ENCODE data around the gene ABRACL.

GRCh38 chr6:138987643-138988468 is 40.7 kb upstream of the ABRACL start, which contains the start of gene REPS1:
- no peak for TF ChIP-seq EZH2 (IDR thresholded peaks at IDR 0.05; ENCODE audit: low read depth, low read length, severe bottlenecking)
- TF ChIP-seq YY1 (IDR thresholded peaks at IDR 0.05; ENCODE audit: low read depth, low read length): peak; percentile 90
- peak; percentile 83 to 88 (median 84) for TF ChIP-seq CTCF (IDR thresholded peaks at IDR 0.05; ENCODE audit: control extremely low read depth in 1 of 3, insufficient read depth in 1 of 3, low read depth in 1 of 3, low read length in 3 of 3)
- peak; percentile 23 to 71 for TF ChIP-seq POLR2A (IDR thresholded peaks at IDR 0.05; ENCODE audit: control extremely low read depth in 1 of 2, low read depth in 2 of 2, low read length in 2 of 2)
- TF ChIP-seq JUND (IDR thresholded peaks at IDR 0.05; ENCODE audit: low read length): no peak
- TF ChIP-seq GABPA (IDR thresholded peaks at IDR 0.05; ENCODE audit: borderline replicate concordance, insufficient read depth, low read length): no peak
- TF ChIP-seq POLR2AphosphoS5 (IDR thresholded peaks at IDR 0.05; ENCODE audit: low read depth, low read length): peak; percentile 65; the same call in 1 of the 2 replicates
- TF ChIP-seq SAP30 (IDR thresholded peaks at IDR 0.05; ENCODE audit: insufficient read depth, insufficient replicate concordance, low read length): no peak
- no peak for TF ChIP-seq EP300 (IDR thresholded peaks at IDR 0.05; ENCODE audit: borderline replicate concordance in 1 of 2, low read depth in 2 of 2, low read length in 2 of 2)
- peak; percentile 77; the same call in 1 of the 2 replicates for TF ChIP-seq TBP (IDR thresholded peaks at IDR 0.05; ENCODE audit: low read depth, low read length)
- 0 out of 2 replicates have a peak, but pooled peaks have one; percentile 44 for TF ChIP-seq GTF2F1 (IDR thresholded peaks at IDR 0.05; ENCODE audit: borderline replicate concordance, low read depth, low read length)
